H1 (cell line): Measurements from ENCODE around the gene ACOT7. TPM values are rescaled to one million over a fixed set of nuclear protein-coding genes. Genes with fewer than 3 reads are reported as not detected.

Source experiments
- CTCF ChIA-PET: fragments of 300-600 bp; sonication (Branson Sonifier 250); formaldehyde crosslinking; loops from one replicate; lab custom pipeline; 2021; ENCODE audit not compliant: partially characterized antibody; lab: Charles Lee
- POLR2A ChIA-PET: fragments of 300-600 bp; sonication (Branson Sonifier 250); formaldehyde crosslinking; loops from one replicate; lab custom pipeline; 2021; ENCODE audit warnings: inconsistent platforms; ENCODE audit not compliant: partially characterized antibody; lab: Charles Lee
- DNase-seq, 2 experiments: peaks; one replicate each; pipeline versions ENCODE4 v3.0.0 to v3.0.0-alpha.2; 2010 to 2022; ENCODE audit warnings: low spot score in 2 of 2, low read depth in 1 of 2, mixed read lengths in 1 of 2
- FAIRE-seq: peaks from 2 replicates; lab custom pipeline; 2011; peaks lifted over from hg19 to GRCh38; lab: Jason Lieb, UNC
- H2AFZ ChIP-seq: 2 replicates; pipeline ENCODE4 v1.8.1; 2012; ENCODE audit warnings: low read length, inconsistent platforms
- H2AK5ac ChIP-seq: 2 replicates; pipeline ENCODE4 v1.6.1; 2013; ENCODE audit warnings: low read depth, low read length
- H2BK120ac ChIP-seq: replicated peaks from 2 replicates; pipeline ENCODE3; 2013; ENCODE audit warnings: low read depth, low read length, inconsistent platforms
- H2BK12ac ChIP-seq: 2 replicates; pipeline ENCODE4 v1.6.1; 2013; ENCODE audit warnings: low read depth, low read length
- H2BK15ac ChIP-seq: 2 replicates; pipeline ENCODE4 v1.6.1; 2013; ENCODE audit warnings: low read length
- H2BK20ac ChIP-seq: 2 replicates; pipeline ENCODE4 v1.6.1; 2013; ENCODE audit warnings: low read length
- H2BK5ac ChIP-seq: 2 replicates; pipeline ENCODE4 v1.6.1; 2013; ENCODE audit warnings: low read depth, low read length
- H3K14ac ChIP-seq: 2 replicates; pipeline ENCODE4 v1.6.1; 2013; ENCODE audit warnings: inconsistent platforms; ENCODE audit not compliant: insufficient read length
- H3K18ac ChIP-seq: 2 replicates; pipeline ENCODE4 v1.6.1; 2013; ENCODE audit warnings: low read length; ENCODE audit errors: extremely low read depth
- H3K23ac ChIP-seq: 2 replicates; pipeline ENCODE4 v1.6.1; 2013; ENCODE audit warnings: inconsistent platforms; ENCODE audit not compliant: insufficient read length
- H3K23me2 ChIP-seq: 2 replicates; pipeline ENCODE4 v1.6.1; 2013; ENCODE audit warnings: low read depth, low read length
- H3K27ac ChIP-seq: 2 replicates; pipeline ENCODE4 v1.6.1; 2011; ENCODE audit warnings: low read depth, low read length, inconsistent platforms
- H3K27me3 ChIP-seq, 4 experiments: replicated peaks in 1 of 4; 1 replicate in 1 of 4; 2 replicates in 3 of 4; pipeline versions ENCODE4 v1.6.1 to v1.8.1; 2011 to 2013; ENCODE audit warnings: low read length in 3 of 4, mild to moderate bottlenecking in 3 of 4, inconsistent platforms in 2 of 4, mixed read lengths in 2 of 4, moderate library complexity in 1 of 4; ENCODE audit not compliant: control insufficient read depth in 3 of 4, insufficient read depth in 3 of 4; ENCODE audit errors: extremely low read depth in 1 of 4
- H3K36me3 ChIP-seq, 4 experiments: 2 replicates each; pipeline versions ENCODE4 v1.6.1 to v1.8.1; 2011 to 2013; ENCODE audit warnings: mild to moderate bottlenecking in 4 of 4, low read length in 3 of 4, moderate library complexity in 2 of 4, control low read depth in 1 of 4, inconsistent platforms in 1 of 4; ENCODE audit not compliant: insufficient read depth in 4 of 4, control insufficient read depth in 2 of 4
- H3K4ac ChIP-seq: replicated peaks from 2 replicates; pipeline ENCODE3; 2013; ENCODE audit warnings: low read length, low read depth, mixed read lengths, inconsistent platforms; ENCODE audit not compliant: insufficient read length
- H3K4me1 ChIP-seq, 4 experiments: replicated peaks in 1 of 4; 1 replicate in 1 of 4; 2 replicates in 3 of 4; pipeline versions ENCODE4 v1.6.1 to v1.8.1; 2011 to 2013; ENCODE audit warnings: low read length in 3 of 4, inconsistent platforms in 2 of 4, mixed read lengths in 1 of 4; ENCODE audit not compliant: insufficient read depth in 4 of 4, control insufficient read depth in 3 of 4
- H3K4me2 ChIP-seq, 2 experiments: 2 replicates each; pipeline versions ENCODE4 v1.6.1 to v1.8.1; 2011 to 2013; ENCODE audit warnings: low read depth in 2 of 2, low read length in 2 of 2, control low read depth in 1 of 2, inconsistent platforms in 1 of 2, mild to moderate bottlenecking in 1 of 2; ENCODE audit not compliant: insufficient read depth in 1 of 2
- H3K4me3 ChIP-seq, 4 experiments: fragments of 200-600, 300-600 bp in 1 of 4; sonication (generic), shearing (Covaris generic), sonication (Bioruptor Twin) in 1 of 4; 2 replicates each; pipeline versions ENCODE4 v1.5.1 to v1.8.1; 2011 to 2016; ENCODE audit warnings: low read length in 4 of 4, low read depth in 3 of 4, control low read depth in 2 of 4, inconsistent platforms in 2 of 4, mild to moderate bottlenecking in 2 of 4, mixed read lengths in 1 of 4, moderate library complexity in 1 of 4; ENCODE audit not compliant: insufficient read depth in 2 of 4; ENCODE audit errors: extremely low read depth in 1 of 4
- H3K56ac ChIP-seq: replicated peaks from 2 replicates; pipeline ENCODE3; 2013; ENCODE audit warnings: low read depth, mild to moderate bottlenecking, mixed read lengths, low read length, inconsistent platforms; ENCODE audit not compliant: insufficient read length
- H3K79me1 ChIP-seq: 2 replicates; pipeline ENCODE4 v1.6.1; 2013; ENCODE audit warnings: low read depth, low read length, control low read depth
- H3K79me2 ChIP-seq, 2 experiments: 2 replicates each; pipeline versions ENCODE4 v1.6.1 to v1.8.1; 2012 to 2013; ENCODE audit warnings: low read length in 2 of 2, mild to moderate bottlenecking in 2 of 2, inconsistent platforms in 1 of 2; ENCODE audit not compliant: insufficient read depth in 2 of 2, control insufficient read depth in 1 of 2
- H3K9ac ChIP-seq, 4 experiments: replicated peaks in 1 of 4; 1 replicate in 1 of 4; 2 replicates in 3 of 4; pipeline versions ENCODE4 v1.6.1 to v1.8.1; 2011 to 2013; ENCODE audit warnings: low read depth in 3 of 4, low read length in 3 of 4, control low read depth in 2 of 4, mild to moderate bottlenecking in 2 of 4, moderate library complexity in 2 of 4, inconsistent platforms in 1 of 4; ENCODE audit errors: extremely low read depth in 1 of 4
- H3K9me3 ChIP-seq, 2 experiments: 2 replicates each; pipeline versions ENCODE4 v1.6.1 to v1.8.1; 2012 to 2013; ENCODE audit warnings: mild to moderate bottlenecking in 2 of 2, moderate library complexity in 2 of 2, control low read depth in 1 of 2, inconsistent platforms in 1 of 2, low read depth in 1 of 2, low read length in 1 of 2, mixed read lengths in 1 of 2; ENCODE audit not compliant: insufficient read depth in 2 of 2
- H4K20me1 ChIP-seq, 2 experiments: replicated peaks in 1 of 2; 2 replicates each; pipeline versions ENCODE3 to v1.8.1; 2011 to 2013; ENCODE audit warnings: inconsistent platforms in 2 of 2, low read length in 2 of 2, mild to moderate bottlenecking in 1 of 2; ENCODE audit not compliant: insufficient read depth in 2 of 2, control insufficient read depth in 1 of 2
- H4K5ac ChIP-seq: 2 replicates; pipeline ENCODE4 v1.6.1; 2013; ENCODE audit warnings: low read length, low read depth, mixed read lengths, inconsistent platforms; ENCODE audit not compliant: insufficient read length
- H4K8ac ChIP-seq: 2 replicates; pipeline ENCODE4 v1.8.0; 2013; ENCODE audit warnings: mild to moderate bottlenecking, moderate library complexity, low read length, inconsistent platforms; ENCODE audit not compliant: insufficient read depth; ENCODE audit errors: extremely low read depth
- H4K91ac ChIP-seq: replicated peaks from 2 replicates; pipeline ENCODE3; 2013; ENCODE audit warnings: low read length, mixed read lengths, inconsistent platforms; ENCODE audit not compliant: insufficient read length
- CREB1 ChIP-seq: IDR thresholded peaks from 2 replicates; pipeline ENCODE4 v1.6.1; 2012; ENCODE audit warnings: inconsistent platforms
- EZH2 ChIP-seq: fragments of 200-600 bp; sonication (generic); IDR thresholded peaks from 2 replicates; pipeline ENCODE4 v1.7.1; 2012; ENCODE audit warnings: low read depth, mild to moderate bottlenecking, moderate library complexity, low read length, inconsistent platforms; ENCODE audit not compliant: severe bottlenecking
- JUND ChIP-seq: IDR thresholded peaks from 2 replicates; pipeline ENCODE4 v1.6.1; 2011; ENCODE audit warnings: mild to moderate bottlenecking, improper control_type of control experiment, low read length
- ZNF274 ChIP-seq: IDR thresholded peaks from 2 replicates; pipeline ENCODE4 v1.7.0; 2012; ENCODE audit warnings: low read length, borderline replicate concordance; ENCODE audit errors: extremely low read depth
- WGBS, 2 experiments: shearing (Covaris generic) in 1 of 2; methylation state at CpG; one replicate each; pipeline versions ENCODE4 v1.1.6 to v1.1.7; 2013 to 2015; ENCODE audit warnings: low lambda C conversion rate in 2 of 2, mixed read lengths in 2 of 2, inconsistent platforms in 1 of 2, low coverage in 1 of 2, missing lambda C conversion rate in 1 of 2; ENCODE audit not compliant: insufficient replicate concordance in 2 of 2, insufficient coverage in 1 of 2, insufficient read length in 1 of 2; ENCODE audit errors: extremely low coverage in 1 of 2, missing lambda C conversion rate in 1 of 2; 5-methylcytosine and 5-hydroxymethylcytosine counted together
- polyA plus RNA-seq, 7 experiments: library from polyadenylated mRNA; depleted of rRNA in 3 of 7; stranded (reverse) in 5 of 7; unstranded in 2 of 7; fragments of >200 nt in 5 of 7; fragments of 200-250 nt in 2 of 7; gene quantifications; 1 replicate in 5 of 7; 2 replicates in 1 of 7; 4 replicates in 1 of 7; pipeline versions ENCODE4 v1.2.1 to v1.2.3, GENCODE V29; 2011 to 2013; ENCODE audit warnings: missing spikeins in 2 of 7, mixed read lengths in 2 of 7
- total RNA-seq: library from RNA; stranded (reverse); fragmentation: NEBNext Ultra II Directional; extraction: Animal tissue kit (Norgen Biotek cat#: 25700); gene quantifications from 2 replicates; pipeline ENCODE4 v1.2.1, GENCODE V29; 2021
- TF ChIP-seq, protein P1 (sequence below): IDR thresholded peaks from 2 replicates; pipeline ENCODE4 v1.6.1; 2011; ENCODE audit warnings: low read depth, mild to moderate bottlenecking, low read length; ENCODE audit not compliant: insufficient read depth

ACOT7 gene
- total and polyA plus RNA-seq, 2 of the 8 experiments (the other 6 are each of a cell fraction or from before 2014, with no cell fraction given), result 151 to 214 TPM

DNA sequence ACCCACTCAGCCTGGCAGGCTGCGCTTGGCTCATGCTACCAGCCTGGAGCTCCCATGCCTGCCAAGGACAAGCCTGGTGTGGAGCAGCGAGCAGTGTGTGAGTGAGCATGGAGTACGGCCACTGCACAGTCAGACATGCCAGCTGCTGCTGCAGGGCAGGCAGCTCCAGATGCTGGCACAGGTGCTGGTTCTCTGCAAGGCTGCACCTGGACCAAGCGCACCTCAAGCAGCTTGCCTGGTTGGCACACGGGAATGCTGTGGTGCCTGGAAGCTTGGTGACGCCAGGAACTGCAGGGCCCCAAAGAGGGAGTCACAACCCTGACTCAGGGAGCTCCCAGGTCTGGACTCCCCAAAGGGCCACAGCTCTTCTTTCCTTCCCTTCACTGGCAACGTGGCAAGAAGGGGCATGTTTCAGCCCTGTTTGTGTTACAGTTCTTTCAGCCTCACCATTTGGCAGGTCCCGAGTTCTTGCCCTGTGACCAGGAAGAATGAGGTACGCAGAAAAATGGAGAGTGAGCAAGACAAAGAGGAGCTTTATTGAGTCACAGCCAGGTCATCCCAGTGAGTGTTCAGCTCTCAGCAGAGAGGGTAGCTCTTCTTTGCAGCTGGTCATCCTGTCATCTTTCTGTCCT is 26.1 kb downstream of the ACOT7 start:
- POLR2A ChIA-PET, result interaction anchor here (0.9 to 1.5 kb wide), 4 partner anchors 11 to 27 kb away, joined by 3 to 4 read pairs (median 4); no protein-coding TSS in a partner anchor
- Histone ChIP-seq H3K79me1 (no peaks in the 10 kb centered on the region), H3K9me3 (no peaks in the 10 kb centered on the region), H4K20me1 (peaks cover 2 to 13% of the 10 kb centered on the region in 2 experiments), H2BK120ac (no peak overlapping the region), H3K23ac (no peak overlapping the region), H4K8ac (peak overlapping the region; percentile 11; the same call in 1 of the 2 replicates), H3K4me3 (no peak overlapping the region), H3K18ac (no peak overlapping the region), H2AFZ (no peak overlapping the region), H3K27ac (no peak overlapping the region), H3K4ac (no peak overlapping the region), H4K91ac (no peak overlapping the region), H3K23me2 (no peaks in the 10 kb centered on the region), H3K79me2 (peaks cover 0 to 24% of the 10 kb centered on the region in 2 experiments; a peak in 2 of 4 replicates), H2BK15ac (0 out of 2 replicates have a peak overlapping the region, but pooled peaks have one; percentile 31), H3K27me3 (no peaks in the 10 kb centered on the region), H3K14ac (no peak overlapping the region), H4K5ac (no peak overlapping the region), H3K56ac (no peak overlapping the region), H3K4me1 (peaks cover 0 to 2% (median 0%) of the 10 kb centered on the region in 4 experiments; a peak in 1 of 7 replicates), H3K36me3 (no peaks in the 10 kb centered on the region), H2BK20ac (no peak overlapping the region), H2BK12ac (no peak overlapping the region), H3K4me2 (no peak overlapping the region), H2AK5ac (no peak overlapping the region), H3K9ac (no peak overlapping the region), H2BK5ac (no peak overlapping the region)
- CTCF ChIA-PET, result interaction anchor here (0.6 to 58.4 kb wide), 13 partner anchors 4 to 163 kb away, joined by 3 to 1769 read pairs (median 3); partner anchors contain the start of genes ACOT7 and HES2
- WGBS, 2 experiments, result 96% methylated on average over 9 of the region's 9 CpGs; no CpG with 5 or more reads in 1 of the 2 experiments
- FAIRE-seq (no peak), DNase-seq (no peak)
- TF ChIP-seq JUND (no peak), CREB1 (no peak), ZNF274 (no peak), EZH2 (no peak)
- TF ChIP-seq, protein P1, sequence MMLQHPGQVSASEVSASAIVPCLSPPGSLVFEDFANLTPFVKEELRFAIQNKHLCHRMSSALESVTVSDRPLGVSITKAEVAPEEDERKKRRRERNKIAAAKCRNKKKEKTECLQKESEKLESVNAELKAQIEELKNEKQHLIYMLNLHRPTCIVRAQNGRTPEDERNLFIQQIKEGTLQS, result no peak
